Stimulated activated CD8-positive, alpha-beta memory T cell treated with anti-CD3 and anti-CD28 coated beads, Interleukin-7, amount 100 ng/mL, for 24 hours (primary cell): ENCODE measurements around the gene PDZK1IP1.
"Not testable (repeated sequence)": the region's sequence is repeated elsewhere in the genome, so short reads cannot be mapped to it uniquely, and the experiment has no call there.

Experiments
- DNase-seq: peaks from one replicate; pipeline ENCODE4 v3.0.0-alpha.2; 2020; ENCODE audit warnings: low read depth

Gene PDZK1IP1

DNA sequence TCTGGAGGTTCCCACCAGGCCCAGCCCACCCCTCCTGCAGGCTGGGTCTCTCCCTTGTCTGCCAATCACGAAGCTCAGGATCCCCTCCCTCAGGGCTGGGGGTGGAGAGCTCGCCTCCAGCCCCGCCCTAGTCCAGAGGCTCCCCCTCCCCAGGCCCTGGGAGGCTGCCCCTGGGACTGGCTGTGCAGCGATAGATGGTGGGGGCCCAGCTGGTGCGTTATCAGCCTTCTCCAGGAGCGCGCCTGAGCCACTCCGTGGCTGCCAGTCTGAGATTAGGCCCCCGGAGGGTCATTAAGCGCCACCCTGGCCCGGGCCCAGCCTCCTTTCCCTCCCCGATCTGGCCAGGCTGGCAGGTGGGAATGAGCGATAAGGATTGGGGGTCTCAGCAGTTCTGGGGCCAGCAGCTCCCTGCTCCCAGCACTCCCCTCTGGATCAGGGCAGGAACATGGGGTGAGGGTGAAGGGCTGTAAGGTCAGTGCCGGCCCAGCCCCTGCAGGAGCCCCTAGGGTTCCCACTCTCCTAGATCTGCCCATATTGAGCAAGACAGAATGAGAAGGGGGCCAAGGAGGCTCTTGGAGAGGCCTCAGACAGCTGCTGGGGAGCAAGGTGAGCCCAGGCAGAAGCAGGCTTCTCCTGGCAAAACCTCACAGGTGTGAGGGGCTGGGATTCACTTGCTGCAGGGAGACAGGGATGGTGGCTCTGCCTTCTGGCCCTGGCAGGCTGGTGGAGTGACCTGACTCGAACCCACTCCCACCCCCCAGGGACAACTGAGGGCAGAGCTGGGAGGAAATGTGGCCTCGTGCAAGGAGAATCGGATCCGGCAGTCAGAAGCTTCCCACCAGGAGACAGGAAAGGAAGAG lies 8.5 kb downstream of the PDZK1IP1 start:
- DNase-seq = no peak

GRCh38 chr1:47180603-47181094 lies 9.2 kb downstream of the PDZK1IP1 start:
- no peak for DNase-seq

DNA sequence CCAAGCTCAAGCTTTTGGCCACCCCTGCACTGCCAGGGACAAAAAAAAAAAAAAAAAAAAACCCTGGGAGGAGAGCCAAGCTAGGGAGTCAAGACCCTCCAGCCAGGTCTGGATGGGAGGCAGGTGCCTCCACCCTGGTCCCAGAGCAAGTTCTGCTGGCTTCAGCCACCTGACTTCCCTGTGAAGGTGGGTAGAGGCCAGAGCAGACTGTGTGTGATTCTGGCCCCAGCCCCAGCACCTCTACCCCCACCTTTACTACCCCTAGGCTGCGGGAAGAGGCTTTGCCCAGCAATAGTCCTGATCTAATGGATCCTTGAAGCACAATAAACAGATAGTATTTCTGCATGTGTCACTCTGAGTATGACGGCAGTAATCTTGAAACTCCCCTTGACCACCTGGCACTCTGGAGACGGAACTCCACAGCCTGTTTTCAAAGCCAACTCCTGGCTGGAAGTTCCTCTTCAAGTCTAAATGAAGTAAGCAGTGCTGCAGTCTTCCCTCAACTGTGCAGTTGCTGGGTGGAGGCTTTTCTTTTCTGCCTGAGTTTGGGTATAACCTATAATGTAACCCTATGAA lies 9.8 kb downstream of the PDZK1IP1 start:
- no peak for DNase-seq

DNA sequence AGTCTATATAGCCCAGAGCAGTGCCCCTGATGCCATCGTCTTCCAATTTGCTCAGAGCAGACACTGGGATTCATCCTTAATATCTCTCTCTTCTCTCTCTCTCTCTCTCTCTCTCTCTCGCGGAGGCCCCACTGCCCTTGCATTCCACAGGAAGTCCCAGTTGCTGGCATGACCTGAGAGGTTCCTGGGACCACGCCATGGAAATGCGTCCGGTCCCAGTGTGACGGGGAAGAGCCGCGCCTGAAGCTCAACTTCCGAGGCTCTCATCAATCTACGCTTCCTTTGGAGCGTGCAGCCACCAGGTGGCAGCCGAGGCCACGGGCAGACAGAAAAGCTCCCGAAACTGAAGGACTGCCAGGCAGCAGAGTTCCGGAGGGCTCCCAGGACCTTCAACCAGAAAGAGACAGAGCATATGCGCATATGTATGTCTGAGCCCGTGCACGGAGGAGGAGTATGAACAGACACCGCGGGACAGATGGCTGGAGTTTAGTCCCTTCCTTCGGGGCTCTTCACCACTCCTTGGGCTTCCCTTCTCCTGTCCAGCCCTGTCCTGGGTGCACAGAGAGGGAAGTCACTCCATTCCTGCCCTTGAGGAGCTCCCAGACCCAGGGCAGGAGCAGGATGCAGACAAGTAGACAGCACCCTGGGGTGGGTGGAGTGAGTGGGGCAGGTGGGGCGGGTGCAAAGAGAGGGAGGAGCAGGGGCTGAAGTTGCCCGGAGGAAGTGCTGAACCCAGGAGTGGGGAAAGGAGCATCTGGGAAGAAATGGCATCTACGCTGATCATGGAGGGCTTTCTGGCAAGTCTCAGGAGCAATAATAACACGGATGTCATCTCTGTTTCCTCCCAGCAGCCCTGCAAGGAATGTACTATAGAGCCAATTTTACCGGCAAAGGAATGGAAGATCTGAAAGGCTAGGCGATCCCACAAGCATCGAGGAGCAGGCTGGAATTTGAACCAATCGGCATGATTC lies 10.5 kb downstream of the PDZK1IP1 start:
- peak; percentile 61 for DNase-seq

GRCh38 chr1:47178654-47179016 lies 11.2 kb downstream of the PDZK1IP1 start:
- DNase-seq = no peak

GRCh38 chr1:47178020-47178419 lies 11.8 kb downstream of the PDZK1IP1 start:
- no peak for DNase-seq

DNA sequence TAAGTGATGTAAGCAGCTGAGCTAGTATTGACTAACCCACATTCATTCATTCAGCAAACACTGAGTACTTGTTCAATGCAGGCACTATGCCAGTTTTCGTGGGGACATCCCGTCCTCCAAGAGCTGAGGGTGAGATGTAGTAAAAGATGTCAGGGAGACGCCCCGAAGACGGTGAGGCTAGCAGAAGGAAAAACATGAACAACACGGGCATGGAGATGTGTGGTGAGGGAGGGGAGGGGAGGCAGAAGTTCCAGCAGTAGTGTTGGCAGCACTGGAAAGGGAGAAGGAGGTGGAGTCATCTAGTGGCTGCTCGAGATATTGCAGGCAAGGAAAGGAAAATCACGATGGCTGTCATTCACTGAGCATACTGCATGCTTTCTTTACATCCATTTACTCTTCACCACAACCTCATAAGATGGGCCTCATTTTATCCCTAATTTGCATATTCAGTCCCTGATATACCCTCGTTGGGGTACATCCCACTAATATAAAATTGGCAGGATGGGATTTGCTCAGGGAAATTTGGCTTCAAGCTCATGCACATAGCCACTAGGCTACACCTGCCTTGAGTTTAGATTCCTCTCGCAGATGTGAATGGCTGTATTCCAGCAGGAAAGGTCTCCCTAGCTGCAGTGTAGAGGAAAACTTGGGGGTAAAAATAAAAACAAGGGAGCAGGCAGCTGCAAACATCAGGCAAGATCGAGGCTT lies 14.5 kb downstream of the PDZK1IP1 start:
- peak; percentile 12 for DNase-seq

DNA sequence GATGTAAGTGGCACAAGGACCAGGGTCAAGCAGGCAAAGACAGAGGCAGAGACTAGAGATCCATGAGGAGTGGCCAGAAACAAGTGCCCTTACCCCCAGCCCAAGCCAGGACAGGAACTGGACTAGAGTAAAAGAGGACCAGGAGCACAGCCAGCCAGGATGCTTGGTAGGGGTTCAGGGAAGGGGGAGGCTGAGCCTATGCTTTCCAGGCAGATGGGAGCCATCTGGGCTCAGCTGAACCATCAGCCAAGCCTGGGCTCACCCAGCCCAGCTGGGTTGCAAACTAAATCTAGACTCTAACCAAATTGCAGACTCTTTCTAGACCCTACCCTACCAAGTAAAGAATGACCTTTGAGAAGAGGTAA lies 15.2 kb downstream of the PDZK1IP1 start:
- DNase-seq = no peak

DNA sequence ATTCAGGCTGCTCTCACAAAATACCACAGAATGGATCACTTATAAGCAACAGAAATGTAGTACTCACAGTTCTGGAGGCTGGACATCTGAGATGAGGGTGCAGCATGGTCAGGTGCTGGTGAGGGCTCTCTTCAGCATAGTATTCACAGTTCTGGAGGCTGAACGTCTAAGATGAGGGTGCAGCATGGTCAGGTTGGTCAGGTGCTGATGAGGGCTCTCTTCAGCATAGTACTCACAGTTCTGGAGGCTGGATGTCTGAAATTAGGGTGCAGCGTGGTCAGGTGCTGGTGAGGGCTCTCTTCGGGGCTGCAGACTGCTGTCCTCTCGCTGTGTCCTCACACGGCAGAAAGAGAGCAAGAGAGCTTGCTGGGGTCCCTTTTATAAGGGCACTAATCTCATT lies 17.1 kb downstream of the PDZK1IP1 start:
- DNase-seq = no peak

GRCh38 chr1:47164552-47164951 lies 25.3 kb downstream of the PDZK1IP1 start:
- DNase-seq = no peak

DNA sequence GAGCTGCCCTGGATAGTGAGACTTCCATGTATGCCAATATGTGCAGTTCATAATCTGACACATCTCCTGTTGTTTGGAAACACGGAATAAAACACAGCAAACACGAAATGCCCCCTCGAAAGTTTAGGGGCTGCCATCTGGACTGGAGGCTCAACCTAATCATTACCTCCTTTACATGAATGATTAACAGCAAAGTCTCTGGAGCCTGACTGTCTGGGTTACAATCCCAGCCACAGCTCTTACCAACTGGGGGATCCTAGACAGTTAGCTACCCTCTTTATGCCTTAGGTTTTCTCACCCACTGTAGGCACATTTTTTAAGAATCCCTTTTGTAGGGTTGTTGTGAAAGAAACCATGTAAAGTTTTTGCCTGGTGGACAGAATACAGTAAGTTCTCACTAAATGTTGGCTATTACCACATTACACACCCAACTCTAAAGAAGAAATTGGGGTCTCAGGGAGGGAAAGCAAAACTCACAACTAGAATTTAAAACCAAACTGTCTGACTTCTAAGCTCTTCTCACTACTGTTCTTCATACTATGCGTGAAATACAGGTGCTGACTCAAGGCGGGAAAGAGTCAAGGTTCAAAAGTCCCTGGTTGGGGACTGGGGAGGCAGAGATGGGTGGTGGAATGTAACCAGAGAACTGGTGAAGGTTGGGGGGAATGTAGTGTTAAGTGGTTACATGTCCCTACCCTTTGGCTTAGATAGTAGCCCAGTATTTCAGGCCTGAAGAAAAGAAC lies 28.4 kb downstream of the PDZK1IP1 start:
- no peak for DNase-seq

DNA sequence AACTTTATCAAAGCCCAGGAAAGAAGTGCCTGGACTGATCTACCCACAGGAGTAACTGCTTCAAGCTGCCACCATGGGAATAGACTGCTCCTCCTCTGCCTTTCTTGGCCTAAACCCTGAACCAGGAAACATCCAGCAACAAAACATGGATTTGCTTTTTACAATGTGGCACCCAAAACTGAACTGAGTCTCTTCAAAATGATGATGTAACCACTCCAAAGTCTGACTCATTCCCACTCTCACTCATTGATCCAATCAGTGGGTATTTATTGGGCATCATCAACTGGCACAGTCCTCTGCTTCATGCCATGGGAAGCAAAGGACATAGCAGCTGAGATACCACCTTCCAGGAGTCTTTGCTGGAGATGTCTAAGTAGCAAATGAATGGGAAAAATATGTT lies 29.1 kb downstream of the PDZK1IP1 start:
- no peak for DNase-seq

DNA sequence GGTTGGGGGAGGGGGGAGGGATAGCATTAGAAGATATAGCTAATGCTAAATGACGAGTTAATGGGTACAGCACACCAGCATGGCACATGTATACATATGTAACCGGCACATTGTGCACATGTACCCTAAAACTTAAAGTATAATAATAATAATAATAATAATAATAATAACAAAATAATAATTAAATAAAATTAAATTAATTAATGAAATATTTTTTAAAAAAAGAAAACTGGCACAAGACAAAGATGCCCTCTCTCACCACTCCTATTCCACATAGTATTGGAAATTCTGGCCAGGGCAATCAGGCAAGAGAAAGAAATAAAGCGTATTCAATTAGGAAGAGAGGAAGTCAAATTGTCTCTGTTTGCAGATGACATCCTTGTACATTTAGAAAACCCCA lies 31.9 kb downstream of the PDZK1IP1 start:
- not testable (repeated sequence) for DNase-seq

DNA sequence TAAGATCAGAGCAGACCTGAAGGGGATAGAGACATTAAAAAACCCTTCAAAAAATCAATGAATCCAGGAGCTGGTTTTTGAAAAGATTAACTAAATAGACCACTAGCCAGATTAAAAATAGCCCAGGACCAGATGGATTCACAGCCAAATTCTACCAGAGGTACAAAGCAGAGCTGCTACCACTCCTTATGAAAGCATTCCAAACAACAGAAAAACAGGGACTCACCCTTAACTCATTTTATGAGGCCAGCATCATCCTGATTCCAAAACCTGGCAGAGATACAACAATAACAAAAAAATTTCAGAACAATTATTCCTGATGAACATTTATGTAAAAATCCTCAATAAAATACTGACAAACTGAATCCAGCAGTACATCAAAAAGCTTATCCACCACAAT lies 33.4 kb downstream of the PDZK1IP1 start:
- DNase-seq = not testable (repeated sequence)

DNA sequence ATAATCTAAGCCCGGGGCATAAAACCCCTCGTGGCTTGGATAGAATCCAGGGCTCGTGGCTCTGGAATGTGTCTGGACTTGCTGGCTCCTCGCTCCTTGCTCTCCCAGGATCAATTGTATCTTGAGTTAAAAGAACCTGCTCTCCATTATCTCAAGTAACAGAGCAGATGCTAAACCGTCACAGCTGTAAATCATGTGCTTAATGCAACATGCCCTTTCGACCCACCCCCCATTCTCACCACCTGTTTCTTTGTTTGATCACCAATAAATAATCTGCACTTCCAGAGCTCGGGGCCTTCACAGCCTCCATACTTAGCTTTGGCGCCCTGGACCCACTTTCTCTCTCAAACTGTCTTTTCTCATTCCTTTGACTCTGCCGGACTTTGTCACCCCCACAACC lies 40.7 kb downstream of the PDZK1IP1 start:
- not testable (repeated sequence) for DNase-seq

GRCh38 chr1:47147047-47147785 lies 42.6 kb downstream of the PDZK1IP1 start:
- no peak for DNase-seq

DNA sequence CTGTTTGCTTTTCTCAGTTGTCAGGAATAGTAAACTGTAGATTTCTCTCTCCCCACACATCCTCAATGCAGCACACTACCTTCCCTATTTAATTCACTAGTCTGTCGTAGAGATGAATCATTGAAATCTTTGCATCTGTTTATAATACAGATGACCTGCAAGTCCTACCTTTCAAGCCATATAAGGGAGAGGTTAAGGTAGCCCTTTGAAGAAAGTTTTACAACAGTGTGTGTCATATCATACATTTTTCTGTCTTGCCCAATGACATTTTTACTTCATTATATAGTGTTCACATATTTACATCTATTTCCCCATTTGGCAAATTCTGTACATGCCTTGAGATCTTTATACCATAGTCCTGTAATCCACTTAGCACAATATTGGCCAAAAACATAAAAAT lies 43.3 kb downstream of the PDZK1IP1 start:
- not testable (repeated sequence) for DNase-seq

GRCh38 chr1:47143654-47144053 lies 46.2 kb downstream of the PDZK1IP1 start:
- not testable (repeated sequence) for DNase-seq

- not testable (repeated sequence) for DNase-seq
These were observed 49.5 kb downstream of the PDZK1IP1 start for GRCh38 chr1:47140358-47140757.

GRCh38 chr1:47137925-47138615 lies 51.8 kb downstream of the PDZK1IP1 start:
- no peak for DNase-seq
